Measurements from ENCODE around the gene PRKN.

GRCh38 chr6:161522276-161522675 lies 1205.3 kb downstream of the PRKN start:
- TF ChIP-seq CTCF (IDR thresholded peaks at IDR 0.05) (no peak), POLR2A (IDR thresholded peaks at IDR 0.05) (no peak)

All from thyroid gland (tissue), 4 donors.